HEK293 (cell line): Measurements from ENCODE around the gene SERPINB8.

Experiments used
- CTCF ChIA-PET: fragments of 350-600 bp; formaldehyde crosslinking; extraction: SDS; loops from one replicate; lab custom pipeline; 2021; ENCODE audit warnings: antibody characterized with exemption; lab: Yijun Ruan, JAX
- POLR2A ChIA-PET: fragments of 300-600 bp; formaldehyde crosslinking; extraction: SDS; loops from one replicate; lab custom pipeline; 2020; ENCODE audit warnings: antibody characterized with exemption, inconsistent platforms; lab: Yijun Ruan, JAX
- H3K27ac ChIP-seq: fragments of 200-500 bp; sonication (Bioruptor generic); 2 replicates; pipeline ENCODE4 v1.5.1; 2014; ENCODE audit warnings: low read depth, low read length, control low read depth, inconsistent platforms; ENCODE audit errors: extremely low read depth
- H3K36me3 ChIP-seq, 2 experiments: fragments of 200-500 bp in 1 of 2; sonication (Bioruptor generic) in 1 of 2; 1 replicate in 1 of 2; 2 replicates in 1 of 2; pipeline ENCODE4 v1.5.1; 2014 to 2017; ENCODE audit warnings: inconsistent platforms in 2 of 2, low read length in 2 of 2; ENCODE audit not compliant: control insufficient read depth in 2 of 2, insufficient read depth in 1 of 2
- H3K4me1 ChIP-seq: fragments of 200-500 bp; sonication (Bioruptor generic); 2 replicates; pipeline ENCODE4 v1.5.1; 2014; ENCODE audit warnings: mild to moderate bottlenecking, low read length, inconsistent platforms; ENCODE audit not compliant: control insufficient read depth, insufficient read depth
- H3K4me3 ChIP-seq: 2 replicates; pipeline ENCODE4 v1.5.1; 2011; ENCODE audit warnings: low read depth, mild to moderate bottlenecking, control low read depth, low read length, moderate library complexity
- H3K9me3 ChIP-seq: fragments of 200-500 bp; sonication (Bioruptor generic); 2 replicates; pipeline ENCODE4 v1.5.1; 2014; ENCODE audit warnings: low read depth, low read length, inconsistent platforms; ENCODE audit not compliant: control insufficient read depth, insufficient read depth
- GLI2 ChIP-seq: fragments of 450-650 bp; formaldehyde crosslinking; IDR thresholded peaks from 2 replicates; pipeline ENCODE4; 2017; ENCODE audit warnings: missing biosample characterization, missing genetic modification characterization, low read depth, borderline replicate concordance
- GLIS2 ChIP-seq: fragments of 450-650 bp; formaldehyde crosslinking; IDR thresholded peaks from 2 replicates; pipeline ENCODE4 v1.5.1; 2016; ENCODE audit warnings: missing biosample characterization, missing genetic modification characterization
- KLF1 ChIP-seq: fragments of 450-650 bp; formaldehyde crosslinking; IDR thresholded peaks from 2 replicates; pipeline ENCODE4 v1.5.1; 2016; ENCODE audit warnings: missing biosample characterization, missing genetic modification characterization
- MYNN ChIP-seq: fragments of 450-650 bp; formaldehyde crosslinking; IDR thresholded peaks from 2 replicates; pipeline ENCODE4 v1.5.1; 2016; ENCODE audit warnings: missing biosample characterization, missing genetic modification characterization, borderline replicate concordance
- MZF1 ChIP-seq: fragments of 450-650 bp; formaldehyde crosslinking; IDR thresholded peaks from 2 replicates; pipeline ENCODE4 v1.5.1; 2017; ENCODE audit warnings: missing biosample characterization, missing genetic modification characterization, borderline replicate concordance
- PRDM10 ChIP-seq: fragments of 450-650 bp; formaldehyde crosslinking; IDR thresholded peaks from 2 replicates; pipeline ENCODE4 v1.5.1; 2016; ENCODE audit warnings: missing biosample characterization, missing genetic modification characterization
- SCRT2 ChIP-seq: fragments of 450-650 bp; formaldehyde crosslinking; IDR thresholded peaks from 2 replicates; pipeline ENCODE4 v1.5.1; 2016; ENCODE audit warnings: missing biosample characterization, missing genetic modification characterization
- YY2 ChIP-seq: fragments of 450-650 bp; formaldehyde crosslinking; IDR thresholded peaks from 2 replicates; pipeline ENCODE4 v1.5.1; 2016; ENCODE audit warnings: missing biosample characterization, missing genetic modification characterization
- ZBTB1 ChIP-seq: fragments of 450-650 bp; formaldehyde crosslinking; IDR thresholded peaks from 2 replicates; pipeline ENCODE4 v1.5.1; 2016; ENCODE audit warnings: missing biosample characterization, missing genetic modification characterization
- ZBTB20 ChIP-seq: fragments of 450-650 bp; formaldehyde crosslinking; IDR thresholded peaks from 2 replicates; pipeline ENCODE4 v1.5.1; 2016; ENCODE audit warnings: missing biosample characterization, missing genetic modification characterization
- ZBTB8A ChIP-seq: fragments of 450-650 bp; formaldehyde crosslinking; IDR thresholded peaks from 2 replicates; pipeline ENCODE4 v1.5.1; 2016; ENCODE audit warnings: missing biosample characterization, missing genetic modification characterization
- ZNF138 ChIP-seq: fragments of 450-650 bp; formaldehyde crosslinking; IDR thresholded peaks from 2 replicates; pipeline ENCODE4 v1.5.1; 2016; ENCODE audit warnings: missing biosample characterization, missing genetic modification characterization, borderline replicate concordance
- ZNF23 ChIP-seq: fragments of 450-650 bp; formaldehyde crosslinking; IDR thresholded peaks from 2 replicates; pipeline ENCODE4 v1.5.1; 2016; ENCODE audit warnings: missing biosample characterization, missing genetic modification characterization, borderline replicate concordance
- ZNF26 ChIP-seq: fragments of 450-650 bp; formaldehyde crosslinking; IDR thresholded peaks from 2 replicates; pipeline ENCODE4 v1.5.1; 2016; ENCODE audit warnings: missing biosample characterization, missing genetic modification characterization
- ZNF266 ChIP-seq: fragments of 450-650 bp; formaldehyde crosslinking; IDR thresholded peaks from 2 replicates; pipeline ENCODE4 v1.5.1; 2016; ENCODE audit warnings: missing biosample characterization, missing genetic modification characterization, low read depth
- ZNF324 ChIP-seq: fragments of 450-650 bp; formaldehyde crosslinking; IDR thresholded peaks from 2 replicates; pipeline ENCODE4 v1.5.1; 2016; ENCODE audit warnings: missing biosample characterization, missing genetic modification characterization
- ZNF548 ChIP-seq: fragments of 450-650 bp; formaldehyde crosslinking; IDR thresholded peaks from 2 replicates; pipeline ENCODE4 v1.5.1; 2016; ENCODE audit warnings: missing biosample characterization, missing genetic modification characterization
- ZNF623 ChIP-seq: fragments of 450-650 bp; formaldehyde crosslinking; IDR thresholded peaks from 2 replicates; pipeline ENCODE4 v1.5.1; 2016; ENCODE audit warnings: missing biosample characterization, missing genetic modification characterization
- ZNF664 ChIP-seq: fragments of 450-650 bp; formaldehyde crosslinking; IDR thresholded peaks from 2 replicates; pipeline ENCODE4 v1.5.1; 2016; ENCODE audit warnings: missing biosample characterization, missing genetic modification characterization
- ZNF704 ChIP-seq: fragments of 450-650 bp; formaldehyde crosslinking; IDR thresholded peaks from 2 replicates; pipeline ENCODE4 v1.5.1; 2016; ENCODE audit warnings: missing biosample characterization, missing genetic modification characterization
- TF ChIP-seq, protein P1 (sequence below): fragments of 450-650 bp; formaldehyde crosslinking; IDR thresholded peaks from 2 replicates; pipeline ENCODE4 v1.5.1; 2017; ENCODE audit warnings: missing biosample characterization, missing genetic modification characterization
- TF ChIP-seq, protein P2 (sequence below): fragments of 450-650 bp; formaldehyde crosslinking; IDR thresholded peaks from 2 replicates; pipeline ENCODE4 v1.5.1; 2016; ENCODE audit warnings: missing biosample characterization, missing genetic modification characterization, low read depth

SERPINB8 gene

DNA sequence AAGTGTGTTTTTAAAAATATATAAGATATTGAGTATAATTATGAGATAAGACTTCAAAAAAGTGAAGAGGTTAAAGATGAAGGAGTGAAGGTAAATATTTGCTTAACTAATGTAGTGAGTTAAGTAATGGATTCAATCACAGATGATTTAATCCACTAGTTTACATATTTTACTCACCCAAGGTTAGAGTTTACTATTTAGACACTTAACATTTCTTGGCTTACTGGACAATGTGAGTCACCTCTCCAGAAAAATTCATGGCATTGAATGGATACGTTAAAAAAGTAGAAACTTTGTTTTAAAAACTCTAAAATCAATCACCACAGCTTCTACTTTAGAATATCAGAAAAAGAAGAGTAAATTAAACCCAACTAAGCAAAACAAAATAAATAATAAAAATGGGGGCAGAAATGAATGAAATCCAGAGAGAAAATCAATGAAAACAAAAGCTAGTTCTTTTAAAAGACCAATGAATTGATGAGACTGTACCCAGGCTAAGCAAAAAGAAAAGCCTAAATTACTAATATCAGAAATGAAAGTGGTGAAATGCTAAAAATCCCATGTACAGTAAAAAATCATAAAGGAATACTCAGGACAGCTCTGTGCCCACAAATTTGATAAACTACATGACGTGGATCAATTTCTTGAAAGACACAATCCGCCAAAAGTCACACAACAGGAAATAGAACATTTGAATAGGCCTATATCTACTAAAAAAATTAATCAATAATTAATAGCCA, 22.7 kb upstream of the SERPINB8 start:
- Histone ChIP-seq H3K4me1 (no peaks in the 10 kb centered on the region), H3K9me3 (no peaks in the 10 kb centered on the region), H3K36me3 (no peaks in the 10 kb centered on the region), H3K27ac (no peak overlapping the region), H3K4me3 (no peak overlapping the region)
- TF ChIP-seq ZNF704 (tag by site-specific recombination) (no peak), ZNF548 (tag by site-specific recombination) (no peak), GLI2 (tag by site-specific recombination) (no peak), KLF1 (tag by site-specific recombination) (no peak), GLIS2 (tag by site-specific recombination) (no peak), ZNF266 (tag by site-specific recombination) (no peak), ZNF26 (tag by site-specific recombination) (no peak), MYNN (tag by site-specific recombination) (no peak)
- POLR2A ChIA-PET, result no interaction called here
- CTCF ChIA-PET, result interaction anchor here (0.6 to 3.8 kb wide), 2 partner anchors 11 to 90 kb away, joined by 3 to 20 read pairs; no protein-coding TSS in a partner anchor

GRCh38 chr18:63949068-63949737, 20.7 kb upstream of the SERPINB8 start, which contains the start of gene HMSD:
TSS of gene HMSD (plus strand) at chr18:63949301. CDS start at chr18:63953456, 4,155 bp downstream.
- ChIA-PET POLR2A (no interaction called here), CTCF (interaction anchor here (0.7 to 2.4 kb wide), 4 partner anchors 8 to 988 kb away, joined by 3 to 11 read pairs (median 4); no protein-coding TSS in a partner anchor)
- no peaks in the 10 kb centered on the region for H3K4me1 ChIP-seq
- peak within 1 kb of the TSS; percentile 58 for H3K27ac ChIP-seq
- no peaks in the 10 kb centered on the region for H3K9me3 ChIP-seq
- peak within 1 kb of the TSS; percentile 32 for H3K4me3 ChIP-seq
- no peaks in the 10 kb centered on the region; a peak in 1 of 3 replicates for H3K36me3 ChIP-seq
- no peak for TF ChIP-seq ZNF23 (tag by site-specific recombination)
- no peak for TF ChIP-seq ZNF623 (tag by site-specific recombination)
- TF ChIP-seq YY2 (tag by site-specific recombination), result no peak
- peak; percentile 74; the same call in 1 of the 2 replicates for TF ChIP-seq MZF1 (tag by site-specific recombination)
- TF ChIP-seq PRDM10 (tag by site-specific recombination), result no peak
- no peak for TF ChIP-seq ZNF324 (tag by site-specific recombination)
- TF ChIP-seq, protein P1, sequence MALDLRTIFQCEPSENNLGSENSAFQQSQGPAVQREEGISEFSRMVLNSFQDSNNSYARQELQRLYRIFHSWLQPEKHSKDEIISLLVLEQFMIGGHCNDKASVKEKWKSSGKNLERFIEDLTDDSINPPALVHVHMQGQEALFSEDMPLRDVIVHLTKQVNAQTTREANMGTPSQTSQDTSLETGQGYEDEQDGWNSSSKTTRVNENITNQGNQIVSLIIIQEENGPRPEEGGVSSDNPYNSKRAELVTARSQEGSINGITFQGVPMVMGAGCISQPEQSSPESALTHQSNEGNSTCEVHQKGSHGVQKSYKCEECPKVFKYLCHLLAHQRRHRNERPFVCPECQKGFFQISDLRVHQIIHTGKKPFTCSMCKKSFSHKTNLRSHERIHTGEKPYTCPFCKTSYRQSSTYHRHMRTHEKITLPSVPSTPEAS (tag by site-specific recombination), result no peak
- no peak for TF ChIP-seq ZBTB1 (tag by site-specific recombination)
- no peak for TF ChIP-seq ZBTB20
- TF ChIP-seq, protein P2, sequence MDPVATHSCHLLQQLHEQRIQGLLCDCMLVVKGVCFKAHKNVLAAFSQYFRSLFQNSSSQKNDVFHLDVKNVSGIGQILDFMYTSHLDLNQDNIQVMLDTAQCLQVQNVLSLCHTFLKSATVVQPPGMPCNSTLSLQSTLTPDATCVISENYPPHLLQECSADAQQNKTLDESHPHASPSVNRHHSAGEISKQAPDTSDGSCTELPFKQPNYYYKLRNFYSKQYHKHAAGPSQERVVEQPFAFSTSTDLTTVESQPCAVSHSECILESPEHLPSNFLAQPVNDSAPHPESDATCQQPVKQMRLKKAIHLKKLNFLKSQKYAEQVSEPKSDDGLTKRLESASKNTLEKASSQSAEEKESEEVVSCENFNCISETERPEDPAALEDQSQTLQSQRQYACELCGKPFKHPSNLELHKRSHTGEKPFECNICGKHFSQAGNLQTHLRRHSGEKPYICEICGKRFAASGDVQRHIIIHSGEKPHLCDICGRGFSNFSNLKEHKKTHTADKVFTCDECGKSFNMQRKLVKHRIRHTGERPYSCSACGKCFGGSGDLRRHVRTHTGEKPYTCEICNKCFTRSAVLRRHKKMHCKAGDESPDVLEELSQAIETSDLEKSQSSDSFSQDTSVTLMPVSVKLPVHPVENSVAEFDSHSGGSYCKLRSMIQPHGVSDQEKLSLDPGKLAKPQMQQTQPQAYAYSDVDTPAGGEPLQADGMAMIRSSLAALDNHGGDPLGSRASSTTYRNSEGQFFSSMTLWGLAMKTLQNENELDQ (tag by site-specific recombination), result no peak
- TF ChIP-seq ZBTB8A (tag by site-specific recombination), result peak; percentile 64
- no peak for TF ChIP-seq ZNF664 (tag by site-specific recombination)
- TF ChIP-seq ZNF138 (tag by site-specific recombination), result no peak
- peak; percentile 99 for TF ChIP-seq SCRT2 (tag by site-specific recombination)
